ENCODE measurements around the gene NEMP1.
A peak's percentile ranks its signal among the peaks of the same experiment; 100 is the strongest.
"Not testable (repeated sequence)": the region's sequence is repeated elsewhere in the genome, so short reads cannot be mapped to it uniquely, and the experiment has no call there.

The NEMP1 gene

DNA sequence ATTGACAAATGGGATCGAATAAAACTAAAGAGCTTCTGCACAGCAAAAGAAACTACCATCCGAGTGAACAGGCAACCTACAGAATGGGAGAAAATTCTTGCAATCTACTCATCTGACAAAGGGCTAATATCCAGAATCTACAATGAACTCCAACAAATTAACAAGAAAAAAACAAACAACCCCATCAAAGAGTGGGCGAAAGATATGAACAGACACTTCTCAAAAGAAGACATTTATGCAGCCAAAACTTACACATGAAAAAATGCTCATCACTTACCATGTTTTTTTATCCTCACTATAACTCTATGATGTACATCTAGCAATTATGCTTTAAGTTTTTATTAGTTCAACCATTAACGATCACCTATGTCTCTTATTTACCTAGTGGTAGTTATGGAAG, 24.7 kb downstream of the NEMP1 start:
- DNase-seq (ENCODE audit: low spot score), result not testable (repeated sequence)

DNA sequence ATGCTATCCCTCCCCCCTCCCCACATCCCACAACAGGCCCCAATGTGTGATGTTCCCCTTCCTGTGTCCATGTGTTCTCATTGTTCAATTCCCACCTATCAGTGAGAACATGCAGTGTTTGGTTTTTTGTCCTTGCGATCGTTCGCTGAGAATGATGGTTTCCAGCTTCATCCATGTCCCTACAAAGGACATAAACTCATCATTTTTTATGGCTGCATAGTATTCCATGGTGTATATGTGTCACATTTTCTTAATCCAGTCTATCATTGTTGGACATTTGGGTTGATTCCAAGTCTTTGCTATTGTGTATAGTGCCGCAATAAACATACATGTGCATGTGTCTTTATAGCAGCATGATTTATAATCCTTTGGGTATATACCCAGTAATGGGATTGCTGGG, 25.4 kb downstream of the NEMP1 start:
- DNase-seq (ENCODE audit: low spot score), result not testable (repeated sequence)

DNA sequence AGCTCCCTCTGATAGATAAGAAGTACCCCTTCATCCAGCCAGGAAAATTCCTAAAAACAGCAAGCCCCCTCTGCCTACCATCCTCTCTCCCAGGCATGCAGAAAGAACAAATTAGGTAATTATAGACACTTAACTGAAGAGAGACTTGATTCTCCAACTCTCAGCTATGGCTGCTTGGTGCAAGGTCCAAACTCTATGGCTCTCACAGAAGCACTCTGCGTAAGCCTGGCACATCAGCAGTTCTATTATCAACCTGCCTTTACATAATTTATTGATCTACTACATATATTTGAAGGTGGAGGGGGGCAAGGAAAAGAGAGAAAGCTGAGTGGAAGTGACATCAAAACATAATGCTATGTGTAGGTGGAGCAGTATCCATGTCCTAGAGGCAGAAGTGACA, 27.6 kb downstream of the NEMP1 start:
- no peak for DNase-seq (ENCODE audit: low spot score)

DNA sequence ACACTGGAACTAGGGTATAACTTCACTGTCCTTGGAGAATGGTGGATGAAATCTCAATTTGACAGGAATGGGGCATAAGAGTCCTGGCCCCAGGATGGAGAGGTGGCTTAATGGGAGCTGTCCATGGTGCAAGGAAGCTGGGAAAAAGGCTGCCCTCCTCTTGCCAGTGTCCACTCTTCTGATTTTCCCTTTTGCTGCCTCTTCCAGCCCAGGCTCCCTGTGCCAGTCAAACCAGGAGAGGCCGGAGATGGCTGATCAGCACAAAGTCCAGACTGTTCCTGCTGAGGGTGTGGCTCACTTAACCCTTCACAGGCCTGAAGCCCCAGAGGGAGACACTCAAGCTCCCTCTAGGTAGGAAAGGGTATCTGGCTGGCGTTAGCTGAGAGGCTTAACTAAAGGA, 28.7 kb downstream of the NEMP1 start, which contains the start of gene MYO1A:
TSS of gene MYO1A (minus strand) at position 240 of the 400 bp plus-strand sequence. CDS start 1,806 bp downstream, outside the sequence.
- no peak for DNase-seq (ENCODE audit: low spot score)

DNA sequence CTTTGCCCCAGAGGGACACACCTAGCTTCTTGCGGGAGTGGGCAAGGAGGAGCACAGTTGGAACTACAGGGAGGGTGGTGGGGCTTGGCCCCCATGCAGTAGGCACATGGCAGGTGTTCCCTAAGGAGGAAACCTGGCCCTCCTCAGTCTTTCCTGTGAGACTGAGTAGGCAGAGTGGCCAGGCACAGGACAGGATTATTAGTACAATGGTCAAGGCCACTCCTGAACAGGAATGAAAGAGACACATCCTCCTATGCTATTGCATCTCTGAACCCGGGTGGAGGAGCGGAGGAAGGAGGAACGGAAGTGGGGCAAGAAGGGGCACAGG, 29.5 kb downstream of the NEMP1 start:
- DNase-seq (ENCODE audit: low spot score), result no peak

DNA sequence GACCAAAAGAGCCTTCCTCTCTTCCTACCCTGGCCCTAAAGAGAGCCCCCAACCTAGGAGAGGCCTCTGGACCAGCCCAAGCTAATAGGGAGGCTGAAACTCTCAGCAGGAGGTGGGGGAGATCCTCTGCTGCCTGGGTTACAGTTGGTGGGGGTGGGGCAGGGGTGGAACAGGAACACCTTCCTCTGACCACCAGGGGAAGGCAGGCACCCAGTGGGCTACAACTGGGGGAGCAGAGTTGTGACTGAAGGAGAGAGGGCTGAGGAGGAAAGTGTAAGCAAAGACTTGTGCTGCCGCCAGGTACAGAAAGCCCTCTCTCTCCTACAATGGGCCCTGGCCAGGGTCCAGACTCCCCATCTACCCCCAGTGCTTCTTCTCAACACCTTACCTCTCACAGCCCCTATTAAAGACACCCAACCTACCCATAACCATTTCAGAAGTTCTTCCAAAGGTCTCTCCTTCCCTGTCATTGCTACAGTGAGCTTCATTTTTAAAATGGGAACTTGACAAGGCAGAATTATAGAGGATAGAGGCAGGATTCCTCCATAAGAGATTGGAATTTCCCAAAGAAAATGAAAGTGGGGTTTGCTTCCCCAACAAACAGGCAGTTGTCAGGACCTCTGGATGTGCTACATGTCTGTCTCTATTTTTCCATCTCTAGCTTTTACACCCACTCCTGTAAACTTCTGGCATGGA, 30.0 kb downstream of the NEMP1 start:
- no peak for DNase-seq (ENCODE audit: low spot score)

DNA sequence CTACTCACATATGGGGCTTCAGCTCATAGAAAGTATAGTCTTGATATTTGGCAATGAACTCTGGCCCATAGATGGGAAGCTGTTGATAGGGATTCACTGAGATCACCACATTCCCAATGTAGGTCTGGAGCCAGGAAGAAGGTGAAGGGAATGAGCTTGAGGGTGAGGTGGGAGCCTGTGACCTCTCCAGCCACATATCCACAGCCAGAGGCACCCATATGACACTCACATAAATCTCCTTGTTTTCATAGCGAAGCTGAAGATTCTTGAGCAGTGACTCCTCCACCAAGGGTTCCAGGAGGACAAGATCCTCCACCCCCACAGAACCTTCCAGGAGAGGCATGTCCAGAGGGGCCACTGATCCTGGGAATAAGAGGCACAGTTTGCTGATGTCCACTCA, 30.6 kb downstream of the NEMP1 start:
- DNase-seq (ENCODE audit: low spot score), result no peak

DNA sequence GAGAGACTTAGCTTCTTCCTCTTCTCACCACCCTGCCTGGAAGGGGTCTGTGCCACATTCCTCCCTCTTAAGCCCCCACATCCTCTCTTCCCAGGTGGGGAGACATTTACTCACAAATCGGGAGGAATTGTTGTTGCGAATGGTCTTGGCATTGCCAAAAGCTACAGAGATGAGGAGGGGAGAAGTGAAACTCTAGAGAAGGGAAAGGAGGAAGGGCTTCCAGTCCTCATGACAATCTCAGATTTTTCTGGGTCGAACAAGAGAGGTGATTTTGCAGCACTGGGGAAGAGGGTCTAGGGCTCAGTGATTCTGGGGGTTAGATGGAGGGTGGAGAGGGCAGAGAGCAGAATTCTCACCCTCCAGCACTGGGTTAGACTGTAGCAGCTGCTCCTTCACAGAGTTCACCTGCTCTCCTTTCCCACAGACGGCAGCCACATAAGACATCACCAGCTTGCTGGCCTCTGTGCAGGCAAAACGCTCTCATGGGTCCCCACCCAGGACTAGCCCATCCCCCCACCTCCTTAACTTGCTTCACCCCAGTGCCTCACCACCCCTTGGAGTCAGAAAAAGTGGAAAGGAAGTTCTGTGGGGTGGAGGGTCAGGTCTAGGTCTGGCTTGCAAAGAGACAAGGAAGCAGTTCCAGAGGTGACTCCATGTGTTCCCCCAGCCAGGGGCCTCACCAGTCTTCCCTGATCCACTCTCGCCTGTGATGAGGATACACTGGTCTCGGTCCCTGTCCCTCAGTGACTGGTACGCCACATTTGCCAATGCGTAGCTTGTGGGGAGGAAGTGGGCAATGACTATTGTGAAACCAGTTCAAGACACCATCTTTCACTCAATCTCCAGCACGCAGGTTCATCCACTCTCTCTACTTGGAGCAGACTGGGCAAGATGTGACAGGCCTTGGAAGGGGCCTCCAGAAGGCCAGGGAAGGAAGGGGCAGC, 31.4 kb downstream of the NEMP1 start:
- DNase-seq (ENCODE audit: low spot score), result no peak

DNA sequence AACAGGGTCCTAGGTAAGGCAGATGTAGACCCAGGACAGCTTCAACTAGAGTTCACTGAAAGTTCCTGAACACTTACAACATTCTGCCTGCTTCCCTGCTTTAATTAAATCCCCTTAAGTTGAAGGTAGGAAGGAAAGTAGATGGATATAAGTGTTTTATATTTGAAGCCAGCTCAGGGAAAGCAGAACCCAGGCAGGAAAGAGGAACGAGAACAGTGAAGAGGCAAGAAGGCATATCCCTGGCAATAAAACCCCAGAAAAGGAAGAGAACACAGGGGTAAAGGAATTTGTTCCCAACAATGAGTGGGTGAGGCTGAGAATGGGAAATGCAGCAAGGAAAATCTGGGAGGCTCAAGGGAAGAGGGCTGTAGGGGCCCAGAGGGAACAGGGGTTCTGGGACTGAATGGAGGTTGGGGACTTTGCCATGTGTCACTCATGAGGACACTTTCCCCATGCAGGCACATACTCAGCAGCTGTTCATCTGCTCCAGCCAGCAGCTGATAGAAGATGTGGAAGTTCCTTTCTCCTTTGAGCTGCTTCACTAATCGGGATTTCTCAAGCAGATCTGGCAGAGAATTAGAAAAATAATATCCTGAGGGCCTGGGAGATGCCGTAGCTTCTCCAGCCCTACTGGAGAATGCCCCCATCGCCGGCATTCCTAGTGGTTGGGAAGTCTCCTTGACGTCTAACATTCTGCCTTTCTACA, 32.4 kb downstream of the NEMP1 start:
- DNase-seq (ENCODE audit: low spot score), result no peak

DNA sequence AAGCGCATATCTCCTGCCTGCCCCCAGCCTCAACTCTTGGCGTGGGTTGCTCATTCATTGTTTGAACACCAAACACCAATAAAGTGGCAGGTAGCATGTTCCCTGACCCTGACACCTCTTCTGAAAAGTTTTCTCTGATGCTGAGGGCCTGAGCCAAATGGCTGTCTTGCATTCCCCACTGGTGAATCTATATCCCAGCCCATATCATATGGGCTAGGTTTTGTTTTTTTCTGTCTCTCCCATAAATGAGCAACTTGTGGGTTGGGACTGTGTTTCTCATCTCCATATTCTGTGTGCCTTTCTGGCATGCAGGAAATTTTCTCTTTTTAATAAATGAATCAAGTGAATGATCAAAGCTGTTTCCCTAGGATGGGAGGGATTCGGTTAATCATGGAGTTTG, 33.7 kb downstream of the NEMP1 start:
- DNase-seq (ENCODE audit: low spot score), result no peak

DNA sequence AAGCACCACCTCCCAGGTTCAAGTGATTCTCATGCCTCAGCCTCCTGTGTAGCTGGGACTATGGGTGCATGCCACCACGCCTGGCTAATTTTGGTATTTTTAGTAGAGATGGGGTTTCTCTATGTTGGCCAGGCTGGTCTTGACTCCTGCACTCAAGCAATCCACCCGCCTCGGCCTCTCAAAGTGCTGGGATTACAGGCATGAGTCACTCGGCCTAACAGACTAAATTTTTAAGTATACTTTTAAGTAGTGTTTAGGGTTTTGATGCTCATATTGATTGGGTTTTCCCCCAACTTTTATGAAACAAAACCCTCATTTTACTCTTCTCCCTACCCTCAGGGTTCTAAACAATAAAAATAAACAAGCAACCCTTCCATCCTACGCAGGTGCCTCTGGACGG, 34.1 kb downstream of the NEMP1 start:
- DNase-seq (ENCODE audit: low spot score), result no peak

DNA sequence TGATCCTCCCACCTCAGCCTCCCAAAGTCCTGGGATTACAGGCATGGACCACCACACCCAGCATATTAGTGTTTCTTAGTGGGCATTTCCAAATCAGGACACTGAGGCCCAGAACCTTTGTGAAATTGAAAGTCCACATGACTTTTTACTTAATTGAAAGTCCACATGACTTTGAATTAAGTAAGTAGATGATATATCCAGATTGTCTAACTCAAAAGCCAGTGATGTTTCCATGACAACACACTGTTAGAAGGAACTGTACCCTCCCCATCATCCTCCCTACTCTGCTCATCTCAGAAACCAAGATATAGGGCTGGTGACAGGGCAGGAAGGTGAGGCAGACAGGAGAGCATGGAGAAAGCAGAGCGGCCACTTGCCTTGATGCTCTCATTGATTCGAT, 35.9 kb downstream of the NEMP1 start:
- no peak for DNase-seq (ENCODE audit: low spot score)

DNA sequence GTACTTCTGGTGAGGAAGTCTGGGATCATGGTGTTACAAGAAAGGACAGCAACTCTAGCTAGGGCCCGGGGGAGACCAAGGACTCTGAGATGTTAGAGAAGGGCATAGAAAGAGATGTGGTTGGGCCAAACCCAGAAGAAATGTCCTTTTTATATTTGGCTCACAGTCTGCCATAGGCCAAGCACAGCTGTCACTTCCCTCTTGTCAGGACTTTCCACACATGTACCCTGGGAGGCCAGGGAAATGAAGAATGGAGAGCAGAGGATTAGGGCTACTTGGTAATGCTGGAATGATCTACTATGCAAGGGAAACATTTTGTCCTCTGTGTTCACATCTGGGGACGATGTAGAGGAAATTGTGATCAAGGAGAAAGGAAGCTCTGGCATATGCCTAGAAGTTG, 37.8 kb downstream of the NEMP1 start:
- no peak for DNase-seq (ENCODE audit: low spot score)

DNA sequence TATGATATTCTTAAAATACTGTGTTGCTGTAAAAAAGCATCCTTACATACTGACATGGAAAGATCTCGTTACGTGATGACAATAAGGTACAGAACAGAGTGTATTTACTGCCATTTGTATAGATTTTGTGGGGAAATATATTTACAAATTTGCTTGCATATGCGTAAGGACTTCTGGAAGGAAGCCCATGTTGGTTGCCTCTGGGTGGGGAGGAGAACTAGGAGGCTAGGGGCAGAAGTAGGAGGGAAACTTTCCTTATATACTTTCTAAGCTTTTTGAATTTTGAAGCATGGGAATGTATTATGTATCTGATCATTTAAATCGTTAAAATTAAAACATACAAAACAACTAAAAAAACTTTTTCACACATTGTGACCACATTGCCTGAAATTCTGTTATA, 38.4 kb downstream of the NEMP1 start:
- no peak for DNase-seq (ENCODE audit: low spot score)

DNA sequence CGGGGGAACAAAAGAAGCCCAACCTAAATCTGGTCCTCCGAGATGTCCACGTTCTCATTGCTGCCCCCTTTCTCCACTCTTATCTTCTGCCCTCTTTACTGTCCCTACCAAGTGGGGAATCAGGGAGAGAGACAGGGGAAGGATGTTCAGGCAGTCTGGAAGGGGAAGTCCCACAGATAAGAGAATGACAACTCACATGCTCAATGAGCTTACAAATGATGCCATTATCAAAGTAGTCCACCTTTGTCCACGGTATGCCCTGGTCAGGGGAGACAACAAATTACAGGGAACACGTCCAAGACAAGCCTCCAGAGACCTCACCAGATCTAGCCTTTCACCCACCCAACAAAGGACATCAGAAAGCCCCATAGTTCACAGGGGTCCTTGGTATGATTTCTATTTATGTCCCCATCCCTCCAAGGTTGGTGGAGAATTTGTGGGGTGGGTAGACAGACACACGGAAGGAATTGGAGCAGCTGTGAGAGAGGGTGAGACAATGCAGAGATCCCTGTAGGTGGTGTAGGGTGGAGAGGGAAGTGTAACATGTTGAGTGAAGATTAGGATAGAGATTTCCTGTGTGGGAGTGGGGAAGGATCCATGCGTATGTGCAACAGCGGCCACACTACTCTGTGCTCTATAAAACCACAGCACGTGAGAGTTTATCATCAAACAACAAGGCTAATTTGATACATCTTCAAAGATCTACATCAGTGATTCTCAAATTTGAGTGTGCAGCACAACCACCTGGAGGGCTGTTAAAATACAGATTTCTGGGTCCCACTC, 39.4 kb downstream of the NEMP1 start:
- no peak for DNase-seq (ENCODE audit: low spot score)

DNA sequence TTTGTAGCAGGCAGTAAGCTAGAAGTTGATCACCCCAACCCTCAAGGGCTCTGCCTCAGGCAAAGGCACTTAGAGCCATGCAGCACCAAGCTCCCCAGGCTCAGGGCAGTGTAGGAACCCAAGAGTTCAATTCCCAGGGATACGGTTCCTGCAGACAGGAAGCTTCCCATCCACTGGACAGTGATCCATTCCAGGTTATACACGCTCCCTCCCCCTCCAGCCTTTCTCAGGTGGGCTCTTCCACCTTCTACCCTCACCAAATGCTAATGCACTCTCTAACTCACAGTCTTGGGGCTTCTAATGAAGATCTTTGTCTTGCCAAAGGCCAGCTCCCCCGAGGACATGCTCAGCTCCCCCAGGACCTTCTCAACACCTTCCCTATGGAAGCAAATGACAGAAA, 41.3 kb downstream of the NEMP1 start:
- no peak for DNase-seq (ENCODE audit: low spot score)

DNA sequence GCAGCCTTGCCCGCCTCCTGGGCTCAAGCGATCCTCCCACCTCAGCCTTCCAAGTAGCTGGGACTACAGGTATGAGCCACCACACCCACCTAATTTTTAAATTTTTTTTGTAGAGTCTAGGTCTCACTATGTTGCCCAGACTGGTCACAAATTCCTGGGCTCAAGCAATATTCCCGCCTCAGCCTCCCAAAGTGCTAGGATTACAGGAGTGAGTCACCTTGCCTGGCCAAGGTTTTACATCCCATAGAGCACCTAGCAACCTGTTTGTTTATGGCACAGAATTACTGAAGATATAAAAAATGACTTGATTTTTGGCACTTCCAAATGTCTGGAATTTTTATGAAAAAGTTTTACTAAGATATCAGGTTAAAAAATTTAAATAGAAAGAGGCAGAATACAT, 45.2 kb downstream of the NEMP1 start:
- DNase-seq (ENCODE audit: low spot score), result no peak

DNA sequence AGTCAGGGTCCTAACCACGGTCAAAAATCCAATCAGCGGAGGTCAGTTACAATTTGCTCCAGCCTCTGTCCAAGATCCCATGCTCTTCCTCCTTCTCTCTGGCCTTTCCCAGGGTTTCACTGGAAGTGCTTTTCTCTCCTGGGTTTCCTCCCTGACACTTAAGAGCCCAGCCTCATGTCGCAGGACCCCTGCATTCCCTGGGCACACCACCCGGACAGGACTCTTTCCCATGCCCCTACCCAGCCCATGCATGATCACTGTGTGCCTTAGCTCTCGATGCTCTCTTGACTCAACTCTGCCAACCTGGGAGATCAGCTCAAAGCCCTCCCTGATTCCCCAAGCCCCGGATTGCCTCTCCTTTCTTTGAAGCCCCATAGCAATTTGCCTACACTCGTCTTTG, 46.8 kb downstream of the NEMP1 start:
- no peak for DNase-seq (ENCODE audit: low spot score)

DNA sequence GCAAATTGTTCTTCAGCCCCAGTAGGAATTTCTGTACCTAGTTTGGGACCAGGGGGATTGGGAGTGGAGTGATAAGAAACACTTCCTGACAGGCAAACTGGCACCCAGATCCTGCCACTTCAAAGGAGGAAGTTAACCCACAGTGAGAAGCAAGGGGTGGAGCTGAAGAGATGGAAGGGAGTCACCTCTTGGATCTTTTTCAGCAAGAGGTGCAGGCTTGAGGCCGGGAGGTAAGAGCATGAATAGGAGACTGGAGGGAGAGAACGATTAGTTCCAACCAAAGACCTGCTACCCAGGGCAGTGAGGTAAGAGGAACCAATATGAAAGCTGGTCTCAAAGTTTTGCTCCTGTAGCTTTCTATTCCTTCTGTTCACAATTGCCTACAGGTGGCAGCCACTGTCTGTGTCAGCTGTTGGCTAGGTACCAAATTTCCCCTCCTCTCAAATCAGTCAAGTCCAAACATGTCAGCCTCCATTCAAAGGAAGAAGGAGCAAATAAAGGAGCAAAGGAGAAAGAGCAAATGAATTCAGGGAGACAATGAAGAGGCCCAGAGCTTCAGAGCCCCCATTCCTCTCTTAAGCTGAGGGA, 47.4 kb downstream of the NEMP1 start:
- DNase-seq (ENCODE audit: low spot score), result peak; percentile 17

DNA sequence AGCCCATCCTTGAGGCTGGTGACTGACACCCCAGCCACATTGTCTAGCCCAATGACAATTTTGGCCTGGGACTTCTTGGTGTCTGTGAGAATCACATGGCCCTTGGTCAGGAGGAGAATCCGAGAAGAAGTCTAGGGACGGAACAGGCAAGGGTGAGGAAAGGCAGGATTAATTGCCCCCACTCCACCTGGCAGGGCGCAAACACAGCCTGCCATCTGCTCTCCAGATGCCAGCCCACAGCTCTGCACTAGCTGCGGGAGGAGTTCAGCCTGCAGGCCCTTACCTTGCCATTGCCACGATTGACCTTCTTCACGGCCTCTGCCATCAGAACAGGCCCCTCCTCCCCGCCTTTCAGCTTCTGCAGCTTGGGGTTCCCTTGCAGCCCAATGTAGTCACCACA, 49.1 kb downstream of the NEMP1 start:
- no peak for DNase-seq (ENCODE audit: low spot score)

DNA sequence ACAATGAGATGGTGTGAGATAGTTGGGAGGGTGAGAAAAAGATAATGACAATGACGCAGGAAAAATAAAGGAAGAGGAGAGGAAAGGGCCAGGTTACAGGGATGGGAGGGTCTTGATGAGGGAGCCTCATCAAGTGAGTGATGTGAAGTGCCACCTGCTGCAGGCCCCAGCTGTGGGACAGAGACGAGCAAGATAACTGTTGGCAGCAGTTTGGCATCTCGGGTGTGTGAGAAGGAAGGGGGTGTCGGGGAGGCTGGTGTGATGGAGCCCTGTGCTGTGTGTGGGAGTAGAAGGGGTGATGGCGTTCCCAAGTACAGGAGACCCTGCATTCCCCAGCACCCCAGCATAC, 50.8 kb downstream of the NEMP1 start:
- no peak for DNase-seq (ENCODE audit: low spot score)
